Fibroblast of lung (primary cell): Measurements from ENCODE around the gene SLC16A9. TPM values are rescaled to one million over a fixed set of nuclear protein-coding genes. Genes with fewer than 3 reads are reported as not detected.
A peak's percentile ranks its signal among the peaks of the same experiment; 100 is the strongest.

Source experiments
- DNase-seq, 2 donors: peaks; one replicate each; pipeline versions ENCODE4 v3.0.0 to v3.0.0-alpha.2; 2010; ENCODE audit warnings: low read depth in 2 of 2
- H2AFZ ChIP-seq: 2 replicates; pipeline ENCODE4 v1.5.1; 2012; ENCODE audit warnings: low read length, control low read depth, inconsistent platforms
- H3K27ac ChIP-seq: 2 replicates; pipeline ENCODE4 v1.5.1; 2011; ENCODE audit warnings: low read length, control low read depth; ENCODE audit not compliant: insufficient read depth
- H3K27me3 ChIP-seq: 2 replicates; pipeline ENCODE4 v1.5.1; 2011; ENCODE audit warnings: mild to moderate bottlenecking, low read length; ENCODE audit not compliant: control insufficient read depth, insufficient read depth
- H3K36me3 ChIP-seq: 2 replicates; pipeline ENCODE4 v1.5.1; 2011; ENCODE audit warnings: low read length; ENCODE audit not compliant: control insufficient read depth, insufficient read depth
- H3K4me1 ChIP-seq: 2 replicates; pipeline ENCODE4 v1.5.1; 2011; ENCODE audit warnings: low read length; ENCODE audit not compliant: control insufficient read depth, insufficient read depth; ENCODE audit errors: extremely low read depth
- H3K4me2 ChIP-seq: 2 replicates; pipeline ENCODE4 v1.5.1; 2011; ENCODE audit warnings: low read length, control low read depth; ENCODE audit not compliant: insufficient read depth; ENCODE audit errors: extremely low read depth
- H3K4me3 ChIP-seq, 4 experiments: fragments of 200-600 bp in 1 of 4; sonication (generic) in 1 of 4; replicated peaks in 1 of 4; 2 replicates each; pipeline ENCODE4 v1.5.1; 2011 to 2016; ENCODE audit warnings: low read length in 4 of 4, low read depth in 3 of 4, mild to moderate bottlenecking in 3 of 4, control low read depth in 2 of 4, inconsistent platforms in 1 of 4, mixed read lengths in 1 of 4; ENCODE audit not compliant: insufficient read depth in 1 of 4; ENCODE audit errors: control extremely low read depth in 1 of 4
- H3K79me2 ChIP-seq: 2 replicates; pipeline ENCODE4 v1.5.1; 2012; ENCODE audit warnings: mild to moderate bottlenecking, low read length, inconsistent platforms; ENCODE audit not compliant: control insufficient read depth, insufficient read depth
- H3K9ac ChIP-seq: 2 replicates; pipeline ENCODE4 v1.5.1; 2011; ENCODE audit warnings: mild to moderate bottlenecking, low read length, control low read depth; ENCODE audit not compliant: insufficient read depth
- H3K9me3 ChIP-seq: 2 replicates; pipeline ENCODE4 v1.5.1; 2012; ENCODE audit warnings: low read depth, low read length; ENCODE audit not compliant: control insufficient read depth, insufficient read depth
- H4K20me1 ChIP-seq: 2 replicates; pipeline ENCODE4 v1.5.1; 2011; ENCODE audit warnings: low read length; ENCODE audit not compliant: control insufficient read depth, insufficient read depth; ENCODE audit errors: extremely low read depth
- EZH2 ChIP-seq: IDR thresholded peaks from 2 replicates; pipeline ENCODE4 v1.5.1; 2012; ENCODE audit warnings: low read length, control low read depth, mild to moderate bottlenecking; ENCODE audit errors: missing control alignments
- polyA plus RNA-seq, 2 donors: library from polyadenylated mRNA; depleted of rRNA in 1 of 2; stranded (reverse) in 1 of 2; unstranded in 1 of 2; fragments of >200 nt; gene quantifications; 2 replicates each; pipeline ENCODE4 v1.2.1, GENCODE V29; 2011 to 2012; ENCODE audit warnings: missing spikeins in 1 of 2
- total RNA-seq: library from RNA; depleted of rRNA; stranded (reverse); fragments of >200 nt; gene quantifications from 2 replicates; pipeline ENCODE4 v1.2.1, GENCODE V29; 2014
- TF ChIP-seq, protein P1 (sequence below), 2 donors: IDR thresholded peaks in 1 of 2; conservative IDR thresholded peaks in 1 of 2; 1 replicate in 1 of 2; 2 replicates in 1 of 2; pipeline ENCODE4 v1.5.1; 2011 to 2012; ENCODE audit warnings: low read length in 2 of 2, control low read depth in 1 of 2, inconsistent platforms in 1 of 2, low read depth in 1 of 2, mild to moderate bottlenecking in 1 of 2

The SLC16A9 gene
- total and polyA plus RNA-seq, 2 donors (not counting 1 experiment from before 2014, with no cell fraction given) = 0.08 to 0.66 TPM

DNA sequence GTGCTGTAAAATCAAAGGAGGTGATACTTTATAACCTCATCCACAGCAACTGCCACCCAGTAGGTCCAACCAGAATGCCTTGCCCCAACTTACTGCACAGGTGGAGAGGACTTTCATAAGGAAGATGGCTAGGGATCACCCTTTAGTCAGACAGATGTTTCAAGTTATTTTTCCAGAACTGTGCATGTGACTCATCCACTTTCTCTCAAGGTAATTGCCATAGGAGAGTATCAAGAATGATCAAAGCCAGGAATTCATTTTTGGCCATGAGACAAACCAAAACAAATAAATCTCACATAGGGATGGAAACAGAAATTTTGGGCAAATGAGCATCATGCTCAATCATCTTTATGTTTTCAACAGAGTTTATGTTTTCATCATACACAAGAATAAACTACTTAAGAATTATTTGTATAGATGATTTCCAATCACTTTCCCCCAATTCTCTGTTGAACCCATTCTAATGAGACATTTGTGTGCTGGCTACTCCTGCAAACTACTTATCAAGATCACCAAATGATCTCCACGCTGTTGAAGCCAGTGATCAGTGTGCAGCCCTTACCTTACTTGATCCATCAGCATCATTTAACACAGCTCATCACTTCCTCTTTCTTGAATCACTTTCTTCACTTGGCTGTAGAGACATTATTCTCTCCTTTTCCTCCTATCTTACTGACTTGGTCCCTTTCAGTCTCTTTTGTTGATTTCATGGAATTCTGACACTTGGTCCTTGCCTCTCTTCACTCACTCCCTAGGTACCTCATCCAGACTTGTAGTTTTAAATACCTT lies 74.0 kb downstream of the SLC16A9 start:
- Histone ChIP-seq H3K27me3 (no peaks in the 10 kb centered on the region), H3K36me3 (no peaks in the 10 kb centered on the region), H3K4me2 (no peak overlapping the region), H3K9me3 (no peaks in the 10 kb centered on the region), H3K4me3 (no peak overlapping the region), H3K79me2 (no peaks in the 10 kb centered on the region), H2AFZ (no peak overlapping the region), H3K27ac (no peak overlapping the region), H3K9ac (no peak overlapping the region), H3K4me1 (no peaks in the 10 kb centered on the region), H4K20me1 (no peaks in the 10 kb centered on the region)
- no peak for TF ChIP-seq EZH2
- TF ChIP-seq, protein P1, sequence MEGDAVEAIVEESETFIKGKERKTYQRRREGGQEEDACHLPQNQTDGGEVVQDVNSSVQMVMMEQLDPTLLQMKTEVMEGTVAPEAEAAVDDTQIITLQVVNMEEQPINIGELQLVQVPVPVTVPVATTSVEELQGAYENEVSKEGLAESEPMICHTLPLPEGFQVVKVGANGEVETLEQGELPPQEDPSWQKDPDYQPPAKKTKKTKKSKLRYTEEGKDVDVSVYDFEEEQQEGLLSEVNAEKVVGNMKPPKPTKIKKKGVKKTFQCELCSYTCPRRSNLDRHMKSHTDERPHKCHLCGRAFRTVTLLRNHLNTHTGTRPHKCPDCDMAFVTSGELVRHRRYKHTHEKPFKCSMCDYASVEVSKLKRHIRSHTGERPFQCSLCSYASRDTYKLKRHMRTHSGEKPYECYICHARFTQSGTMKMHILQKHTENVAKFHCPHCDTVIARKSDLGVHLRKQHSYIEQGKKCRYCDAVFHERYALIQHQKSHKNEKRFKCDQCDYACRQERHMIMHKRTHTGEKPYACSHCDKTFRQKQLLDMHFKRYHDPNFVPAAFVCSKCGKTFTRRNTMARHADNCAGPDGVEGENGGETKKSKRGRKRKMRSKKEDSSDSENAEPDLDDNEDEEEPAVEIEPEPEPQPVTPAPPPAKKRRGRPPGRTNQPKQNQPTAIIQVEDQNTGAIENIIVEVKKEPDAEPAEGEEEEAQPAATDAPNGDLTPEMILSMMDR (conservative IDR thresholded peaks at IDR 0.05 in 1 of 2, IDR thresholded peaks at IDR 0.05 in 1 of 2; ENCODE audit: low read depth in 1 of 2, low read length in 2 of 2) = no peak
- peak in 1 of 2 donors; percentile 29 for DNase-seq

DNA sequence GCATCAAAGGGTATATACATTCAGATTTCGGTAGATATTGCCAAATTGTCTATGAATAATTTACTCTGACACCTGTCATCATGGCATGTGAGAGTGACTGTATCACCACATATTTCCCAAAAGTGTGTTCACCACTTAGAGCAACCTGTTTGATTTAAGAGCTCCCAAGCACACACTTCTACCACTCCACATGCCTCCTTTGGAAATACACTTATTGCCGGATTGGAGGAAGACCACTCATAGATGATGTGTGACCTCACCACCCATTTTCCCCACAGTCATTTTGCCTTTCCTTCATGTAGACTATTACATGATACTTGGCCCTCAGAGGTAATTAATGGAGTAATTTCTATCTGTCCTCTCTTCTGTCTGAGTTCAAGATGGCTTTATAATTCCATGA lies 75.5 kb downstream of the SLC16A9 start:
- TF ChIP-seq, protein P1 (conservative IDR thresholded peaks at IDR 0.05 in 1 of 2, IDR thresholded peaks at IDR 0.05 in 1 of 2; ENCODE audit: low read depth in 1 of 2, low read length in 2 of 2) = no peak
- no peak for TF ChIP-seq EZH2
- no peak overlapping the region for H3K4me3 ChIP-seq
- no peaks in the 10 kb centered on the region for H3K79me2 ChIP-seq
- H3K27me3 ChIP-seq = no peaks in the 10 kb centered on the region
- no peak overlapping the region for H3K4me2 ChIP-seq
- no peak overlapping the region for H3K9ac ChIP-seq
- no peak overlapping the region for H3K27ac ChIP-seq
- no peak for DNase-seq
- no peak overlapping the region for H2AFZ ChIP-seq
- no peaks in the 10 kb centered on the region for H3K4me1 ChIP-seq
- no peaks in the 10 kb centered on the region for H4K20me1 ChIP-seq
- no peaks in the 10 kb centered on the region for H3K9me3 ChIP-seq
- no peaks in the 10 kb centered on the region for H3K36me3 ChIP-seq

DNA sequence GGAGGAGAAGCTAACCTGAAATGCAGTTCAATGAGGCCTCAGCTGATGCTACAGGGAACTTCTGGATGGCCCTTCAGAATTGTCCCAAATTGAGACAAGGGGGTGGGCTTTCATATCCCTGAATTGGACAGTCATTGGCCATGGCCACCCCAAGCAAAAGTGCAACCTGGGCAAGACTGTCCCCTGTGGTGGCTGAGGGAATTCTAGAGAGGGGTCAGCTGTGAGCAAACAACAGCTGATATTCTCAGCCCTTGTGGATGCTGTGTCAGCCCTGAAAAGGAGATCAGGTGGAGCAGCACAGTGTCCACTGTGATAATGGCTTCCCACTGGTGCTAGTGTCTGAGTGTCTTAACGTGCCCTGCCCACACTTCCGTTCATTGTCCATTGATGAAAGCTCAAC lies 76.6 kb downstream of the SLC16A9 start:
- H3K9me3 ChIP-seq = no peaks in the 10 kb centered on the region
- no peak overlapping the region for H3K9ac ChIP-seq
- H2AFZ ChIP-seq = no peak overlapping the region
- H3K79me2 ChIP-seq = no peaks in the 10 kb centered on the region
- H3K36me3 ChIP-seq = no peaks in the 10 kb centered on the region
- TF ChIP-seq, protein P1 (conservative IDR thresholded peaks at IDR 0.05 in 1 of 2, IDR thresholded peaks at IDR 0.05 in 1 of 2; ENCODE audit: low read depth in 1 of 2, low read length in 2 of 2) = no peak
- no peak for TF ChIP-seq EZH2
- no peak for DNase-seq
- no peak overlapping the region for H3K4me3 ChIP-seq
- no peak overlapping the region for H3K27ac ChIP-seq
- no peaks in the 10 kb centered on the region for H4K20me1 ChIP-seq
- H3K4me2 ChIP-seq = no peak overlapping the region
- no peaks in the 10 kb centered on the region for H3K27me3 ChIP-seq
- no peaks in the 10 kb centered on the region for H3K4me1 ChIP-seq
